RWPE2 (cell line): Measurements from ENCODE around the gene ZNF419.

Experiments used
- ATAC-seq: fragments of 200-7000 bp; cut with Tn5 transposase; 3 replicates; pipeline ENCODE4 v1.9.1; 2021; ENCODE audit warnings: low read depth
- DNase-seq: peaks from one replicate; pipeline ENCODE4 v3.0.0-alpha.2; 2020; ENCODE audit warnings: low spot score
- H3K27ac ChIP-seq: fragments of 450-650 bp; 2 replicates; pipeline ENCODE4 v1.5.1; 2017; ENCODE audit warnings: mild to moderate bottlenecking; ENCODE audit not compliant: poor library complexity, severe bottlenecking
- H3K27me3 ChIP-seq: fragments of 250-450 bp; sonication (Bioruptor Pico); 2 replicates; pipeline ENCODE4 v1.5.1; 2021; ENCODE audit warnings: mild to moderate bottlenecking, moderate library complexity; ENCODE audit not compliant: insufficient read depth, poor library complexity, severe bottlenecking
- H3K36me3 ChIP-seq: fragments of 250-450 bp; sonication (Bioruptor Pico); 2 replicates; pipeline ENCODE4 v1.5.1; 2020; ENCODE audit warnings: low read depth, mild to moderate bottlenecking, moderate library complexity
- H3K4me1 ChIP-seq: fragments of 250-450 bp; sonication (Bioruptor Pico); 2 replicates; pipeline ENCODE4 v1.5.1; 2021; ENCODE audit warnings: mild to moderate bottlenecking, moderate library complexity; ENCODE audit not compliant: insufficient read depth, poor library complexity, severe bottlenecking
- H3K4me3 ChIP-seq: fragments of 250-450 bp; sonication (Bioruptor Pico); 2 replicates; pipeline ENCODE4 v1.5.1; 2021; ENCODE audit warnings: mild to moderate bottlenecking, moderate library complexity; ENCODE audit not compliant: severe bottlenecking
- H3K9me3 ChIP-seq: fragments of 250-450 bp; sonication (Bioruptor Pico); 2 replicates; pipeline ENCODE4 v1.5.1; 2021; ENCODE audit warnings: mild to moderate bottlenecking, moderate library complexity; ENCODE audit not compliant: severe bottlenecking
- CTCF ChIP-seq: fragments of 450-650 bp; IDR thresholded peaks from one replicate; pipeline ENCODE4 v1.5.1; 2017; ENCODE audit warnings: mild to moderate bottlenecking, moderate library complexity; ENCODE audit not compliant: poor library complexity, severe bottlenecking

The ZNF419 gene

GRCh38 chr19:57537953-57538547 lies 50.5 kb downstream of the ZNF419 start:
- ATAC-seq (no peak), DNase-seq (no peak)
- H3K27ac ChIP-seq = no peak overlapping the region
- no peaks in the 10 kb centered on the region for H3K27me3 ChIP-seq
- TF ChIP-seq CTCF = no peak
- peaks cover 60% of the 10 kb centered on the region for H3K36me3 ChIP-seq
- H3K4me1 ChIP-seq = no peaks in the 10 kb centered on the region
- no peak overlapping the region for H3K4me3 ChIP-seq
- H3K9me3 ChIP-seq = peaks cover 23% of the 10 kb centered on the region
